Sigmoid colon (tissue), 4 donors: ENCODE data around the gene POLD2.

ENCODE experiments used
- CTCF ChIP-seq, 4 experiments: fragments of 450-650 bp in 3 of 4; fragments of 200-600 bp in 1 of 4; IDR thresholded peaks; one replicate each; pipeline ENCODE4 v1.5.1; 2016 to 2019; ENCODE audit warnings: antibody characterized with exemption in 4 of 4, mild to moderate bottlenecking in 3 of 4, moderate library complexity in 2 of 4
- EP300 ChIP-seq, 4 donors: sonication (generic); formaldehyde crosslinking; IDR thresholded peaks; one replicate each; pipeline ENCODE4 v1.6.1; 2017; ENCODE audit warnings: antibody characterized with exemption in 4 of 4
- POLR2A ChIP-seq, 2 donors: fragments of 450-650 bp; IDR thresholded peaks; one replicate each; pipeline ENCODE4 v1.6.1; 2016; ENCODE audit warnings: antibody characterized with exemption in 2 of 2, mild to moderate bottlenecking in 2 of 2, moderate library complexity in 2 of 2
- POLR2AphosphoS5 ChIP-seq, 4 donors: sonication (generic); formaldehyde crosslinking; IDR thresholded peaks; one replicate each; pipeline ENCODE4 v1.6.1; 2017; ENCODE audit warnings: antibody characterized with exemption in 4 of 4

- TF ChIP-seq CTCF (IDR thresholded peaks at IDR 0.05) = no peak
- no peak for TF ChIP-seq POLR2A (IDR thresholded peaks at IDR 0.05)
- TF ChIP-seq POLR2AphosphoS5 (IDR thresholded peaks at IDR 0.05) = no peak
- no peak for TF ChIP-seq EP300 (IDR thresholded peaks at IDR 0.05)
Measured at GRCh38 chr7:44094883-44095592, 28.3 kb downstream of the POLD2 start.
